Vagina (tissue), 2 donors: ENCODE results near the gene MRTFA.
"Not testable (repeated sequence)": the region's sequence is repeated elsewhere in the genome, so short reads cannot be mapped to it uniquely, and the experiment has no call there.

Experiments used
- POLR2A ChIP-seq, 2 donors: fragments of 450-650 bp; IDR thresholded peaks; one replicate each; pipeline ENCODE4 v1.6.1; 2017; ENCODE audit warnings: antibody characterized with exemption in 2 of 2, mild to moderate bottlenecking in 2 of 2, moderate library complexity in 2 of 2
- POLR2AphosphoS5 ChIP-seq, 2 donors: sonication (generic); formaldehyde crosslinking; IDR thresholded peaks; one replicate each; pipeline ENCODE4 v1.9.0; 2017; ENCODE audit warnings: antibody characterized with exemption in 2 of 2, mild to moderate bottlenecking in 2 of 2, low read depth in 1 of 2; ENCODE audit not compliant: insufficient read depth in 1 of 2

- TF ChIP-seq POLR2A (IDR thresholded peaks at IDR 0.05); POLR2AphosphoS5 (IDR thresholded peaks at IDR 0.05; ENCODE audit: insufficient read depth in 1 of 2, low read depth in 1 of 2): not testable (repeated sequence)
Observed at GRCh38 chr22:40508046-40508445, 128.5 kb downstream of the MRTFA start.
